ENCODE measurements around the gene IGFBP6. TPM values are rescaled to one million over a fixed set of nuclear protein-coding genes. Genes with fewer than 3 reads are reported as not detected.
"Not testable (repeated sequence)": the region's sequence is repeated elsewhere in the genome, so short reads cannot be mapped to it uniquely, and the experiment has no call there.

IGFBP6 gene
- total RNA-seq, 1 experiment from 2014 or later, result 58.0 TPM

DNA sequence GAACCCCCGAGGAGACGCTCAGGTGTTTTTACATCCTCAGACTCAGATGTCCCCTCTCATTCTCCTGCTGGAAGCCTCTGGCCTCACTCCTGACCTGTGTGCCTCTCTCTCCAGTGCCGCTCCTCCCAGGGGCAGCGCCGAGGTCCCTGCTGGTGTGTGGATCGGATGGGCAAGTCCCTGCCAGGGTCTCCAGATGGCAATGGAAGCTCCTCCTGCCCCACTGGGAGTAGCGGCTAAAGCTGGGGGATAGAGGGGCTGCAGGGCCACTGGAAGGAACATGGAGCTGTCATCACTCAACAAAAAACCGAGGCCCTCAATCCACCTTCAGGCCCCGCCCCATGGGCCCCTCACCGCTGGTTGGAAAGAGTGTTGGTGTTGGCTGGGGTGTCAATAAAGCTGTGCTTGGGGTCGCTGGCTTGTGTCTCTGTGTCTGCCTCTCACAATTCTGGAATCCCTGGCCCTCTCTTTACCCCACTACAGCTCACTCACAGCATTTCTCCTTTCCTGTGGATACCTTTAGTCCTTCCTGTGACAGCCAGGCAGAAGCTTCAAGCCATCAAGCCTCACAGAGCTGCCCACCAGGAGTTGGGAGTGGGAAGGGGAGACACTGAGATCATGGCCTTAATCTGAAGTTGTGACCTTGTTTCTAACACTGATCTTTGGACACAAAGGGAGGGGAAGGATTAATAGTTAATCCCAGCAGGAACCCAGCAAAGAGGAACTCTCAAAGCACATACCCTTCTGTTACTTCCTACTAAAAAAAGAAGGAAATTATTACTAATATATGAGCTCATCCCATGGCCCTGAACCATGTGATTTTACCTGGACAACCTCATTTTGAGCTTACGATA lies 4.7 kb downstream of the IGFBP6 start:
- no peaks in the 10 kb centered on the region for H3K36me3 ChIP-seq
- H3K27me3 ChIP-seq (replicated peaks), result no peaks in the 10 kb centered on the region
- no peaks in the 10 kb centered on the region for H3K9me3 ChIP-seq (replicated peaks)
- no peak for DNase-seq (ENCODE audit: low read depth in 1 of 2, low spot score in 2 of 2)
- H3K27ac ChIP-seq, result no peak overlapping the region
- H3K4me1 ChIP-seq (replicated peaks), result peaks cover 22% of the 10 kb centered on the region
- no peak overlapping the region for H3K4me3 ChIP-seq

GRCh38 chr12:53102883-53103807 lies 5.7 kb downstream of the IGFBP6 start, which contains the start of gene SOAT2:
Gene SOAT2 (plus strand): TSS chr12:53103486. CDS start chr12:53103578, 92 bp downstream.
- DNase-seq (ENCODE audit: low read depth in 1 of 2, low spot score in 2 of 2), result no peak
- Histone ChIP-seq H3K9me3 (replicated peaks) (no peaks in the 10 kb centered on the region), H3K4me1 (replicated peaks) (peaks cover 12% of the 10 kb centered on the region), H3K27ac (no peak within 1 kb of the TSS), H3K4me3 (no peak within 1 kb of the TSS), H3K36me3 (no peaks in the 10 kb centered on the region), H3K27me3 (replicated peaks) (no peaks in the 10 kb centered on the region)

DNA sequence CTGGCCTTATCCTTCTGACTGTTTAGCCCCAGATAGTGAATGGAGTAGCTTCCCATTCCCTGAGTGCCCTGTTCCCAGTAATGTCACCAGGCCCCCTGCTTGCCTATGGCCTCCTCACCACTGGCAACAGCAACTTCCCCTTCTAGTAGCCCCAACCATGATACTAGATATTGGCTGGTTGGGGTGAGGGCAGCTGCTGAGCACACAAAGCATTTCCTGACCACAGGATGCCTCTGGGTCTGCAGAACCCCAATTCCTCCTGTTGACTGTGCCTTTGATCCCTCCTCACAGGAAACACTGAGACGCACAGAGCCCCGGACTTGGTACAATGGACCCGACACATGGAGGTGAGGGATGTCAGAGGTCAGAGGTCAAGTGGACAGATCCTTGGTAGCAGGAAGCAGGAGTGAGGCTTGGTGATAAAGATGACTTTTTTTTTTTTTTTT lies 6.4 kb downstream of the IGFBP6 start:
- no peak for DNase-seq (ENCODE audit: low read depth in 1 of 2, low spot score in 2 of 2)
- peaks cover 4% of the 10 kb centered on the region for H3K4me1 ChIP-seq (replicated peaks)
- no peaks in the 10 kb centered on the region for H3K27me3 ChIP-seq (replicated peaks)
- no peak overlapping the region for H3K4me3 ChIP-seq
- no peaks in the 10 kb centered on the region; the same call in 1 of the 2 replicates for H3K36me3 ChIP-seq
- H3K9me3 ChIP-seq (replicated peaks), result no peaks in the 10 kb centered on the region
- no peak overlapping the region for H3K27ac ChIP-seq

- no peak overlapping the region for H3K4me3 ChIP-seq
- H3K9me3 ChIP-seq (replicated peaks), result no peaks in the 10 kb centered on the region
- no peaks in the 10 kb centered on the region; the same call in 1 of the 2 replicates for H3K36me3 ChIP-seq
- no peak overlapping the region for H3K27ac ChIP-seq
- 0 out of 2 replicates have a peak, but pooled peaks cover 3% of the 10 kb centered on the region for H3K27me3 ChIP-seq (replicated peaks)
- H3K4me1 ChIP-seq (replicated peaks), result no peaks in the 10 kb centered on the region
- no peak for DNase-seq (ENCODE audit: low read depth in 1 of 2, low spot score in 2 of 2)
These were observed 7.8 kb downstream of the IGFBP6 start for GRCh38 chr12:53105256-53105655.

- H3K36me3 ChIP-seq, result no peaks in the 10 kb centered on the region; the same call in 1 of the 2 replicates
- H3K4me1 ChIP-seq (replicated peaks), result no peaks in the 10 kb centered on the region
- H3K9me3 ChIP-seq (replicated peaks), result no peaks in the 10 kb centered on the region
- H3K27ac ChIP-seq, result no peak overlapping the region
- no peak overlapping the region for H3K4me3 ChIP-seq
- DNase-seq (ENCODE audit: low read depth in 1 of 2, low spot score in 2 of 2), result no peak
- H3K27me3 ChIP-seq (replicated peaks), result 0 out of 2 replicates have a peak, but pooled peaks cover 3% of the 10 kb centered on the region
These were observed 8.4 kb downstream of the IGFBP6 start for GRCh38 chr12:53105712-53106439.

- H3K27ac ChIP-seq, result no peak overlapping the region
- H3K4me1 ChIP-seq (replicated peaks), result no peaks in the 10 kb centered on the region
- no peak overlapping the region for H3K4me3 ChIP-seq
- 0 out of 2 replicates have a peak, but pooled peaks cover 3% of the 10 kb centered on the region for H3K27me3 ChIP-seq (replicated peaks)
- no peak for DNase-seq (ENCODE audit: low read depth in 1 of 2, low spot score in 2 of 2)
- no peaks in the 10 kb centered on the region; the same call in 1 of the 2 replicates for H3K36me3 ChIP-seq
- H3K9me3 ChIP-seq (replicated peaks), result no peaks in the 10 kb centered on the region
These were observed 9.7 kb downstream of the IGFBP6 start for GRCh38 chr12:53107122-53107521.

DNA sequence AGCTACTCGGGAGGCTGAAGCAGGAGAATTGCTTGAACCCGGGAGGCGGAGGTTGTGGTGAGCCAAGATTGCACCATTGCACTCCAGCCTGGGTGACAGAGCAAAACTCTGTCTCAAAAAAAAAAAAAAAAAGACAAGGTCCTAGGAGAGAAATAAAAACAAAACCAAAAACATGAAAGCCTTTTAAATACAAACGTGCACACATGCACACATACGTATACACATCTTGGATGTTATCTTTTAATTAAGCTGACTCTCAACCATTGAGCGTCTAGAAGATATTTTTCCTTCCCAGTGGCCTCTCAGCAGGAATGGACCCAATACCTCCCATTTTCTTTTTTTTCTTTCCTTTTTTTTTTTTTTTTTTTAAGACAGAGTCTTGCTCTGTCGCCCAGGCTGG lies 15.0 kb downstream of the IGFBP6 start:
- not testable (repeated sequence) for H3K27me3 ChIP-seq (replicated peaks)

GRCh38 chr12:53113136-53113705 lies 15.8 kb downstream of the IGFBP6 start:
- no peaks in the 10 kb centered on the region; the same call in 1 of the 2 replicates for H3K36me3 ChIP-seq
- no peak overlapping the region for H3K4me3 ChIP-seq
- H3K9me3 ChIP-seq (replicated peaks), result no peaks in the 10 kb centered on the region
- H3K4me1 ChIP-seq (replicated peaks), result no peaks in the 10 kb centered on the region
- H3K27me3 ChIP-seq (replicated peaks), result 0 out of 2 replicates have a peak, but pooled peaks cover 3% of the 10 kb centered on the region
- H3K27ac ChIP-seq, result no peak overlapping the region
- no peak for DNase-seq (ENCODE audit: low read depth in 1 of 2, low spot score in 2 of 2)

More for the DNA sequence above, 15.0 kb downstream of the IGFBP6 start:
- not testable (repeated sequence) for H3K27ac ChIP-seq; H3K4me3 ChIP-seq; DNase-seq (ENCODE audit: low read depth in 1 of 2, low spot score in 2 of 2); H3K9me3 ChIP-seq (replicated peaks); H3K36me3 ChIP-seq; H3K4me1 ChIP-seq (replicated peaks)

- H3K27me3 ChIP-seq (replicated peaks), result 0 out of 2 replicates have a peak, but pooled peaks cover 3% of the 10 kb centered on the region
- no peak for DNase-seq (ENCODE audit: low read depth in 1 of 2, low spot score in 2 of 2)
- no peak overlapping the region for H3K4me3 ChIP-seq
- no peak overlapping the region for H3K27ac ChIP-seq
- no peaks in the 10 kb centered on the region for H3K36me3 ChIP-seq
- no peaks in the 10 kb centered on the region for H3K9me3 ChIP-seq (replicated peaks)
- H3K4me1 ChIP-seq (replicated peaks), result no peaks in the 10 kb centered on the region
These were observed 16.5 kb downstream of the IGFBP6 start for GRCh38 chr12:53113951-53114350.

DNA sequence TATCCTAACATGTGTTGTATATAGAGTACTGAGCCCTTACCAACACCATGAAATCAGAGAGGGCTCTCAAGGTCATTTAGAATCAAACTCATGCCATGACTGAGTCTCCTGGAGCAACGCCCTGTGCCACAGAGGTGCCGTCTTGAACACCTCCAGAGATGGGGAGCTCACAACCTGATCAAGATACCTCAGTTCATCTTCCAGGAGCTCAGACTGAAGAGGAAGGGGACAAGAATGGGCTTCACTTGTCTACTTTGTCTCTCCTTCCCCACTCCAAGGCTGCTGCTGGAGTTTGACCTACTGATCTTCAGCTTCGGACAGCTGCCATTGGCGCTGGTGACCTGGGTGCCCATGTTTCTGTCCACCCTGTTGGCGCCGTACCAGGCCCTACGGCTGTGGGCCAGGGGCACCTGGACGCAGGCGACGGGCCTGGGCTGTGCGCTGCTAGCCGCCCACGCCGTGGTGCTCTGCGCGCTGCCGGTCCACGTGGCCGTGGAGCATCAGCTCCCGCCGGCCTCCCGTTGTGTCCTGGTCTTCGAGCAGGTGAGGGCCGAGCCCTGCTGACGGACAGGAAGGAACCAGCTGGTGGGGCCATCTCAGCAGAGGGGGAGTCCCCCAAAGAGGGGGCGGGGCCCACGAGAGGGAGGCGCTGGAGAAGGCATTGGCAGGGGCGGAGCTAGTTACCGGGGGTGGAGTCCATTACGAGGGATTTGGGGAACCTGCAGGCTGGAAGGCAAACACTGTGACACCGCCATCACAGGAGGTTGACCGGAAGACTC lies 17.8 kb downstream of the IGFBP6 start:
- Histone ChIP-seq H3K27me3 (replicated peaks) (0 out of 2 replicates have a peak, but pooled peaks cover under 1% of the 10 kb centered on the region), H3K9me3 (replicated peaks) (no peaks in the 10 kb centered on the region), H3K27ac (no peak overlapping the region), H3K4me1 (replicated peaks) (no peaks in the 10 kb centered on the region), H3K36me3 (no peaks in the 10 kb centered on the region), H3K4me3 (no peak overlapping the region)
- no peak for DNase-seq (ENCODE audit: low read depth in 1 of 2, low spot score in 2 of 2)

DNA sequence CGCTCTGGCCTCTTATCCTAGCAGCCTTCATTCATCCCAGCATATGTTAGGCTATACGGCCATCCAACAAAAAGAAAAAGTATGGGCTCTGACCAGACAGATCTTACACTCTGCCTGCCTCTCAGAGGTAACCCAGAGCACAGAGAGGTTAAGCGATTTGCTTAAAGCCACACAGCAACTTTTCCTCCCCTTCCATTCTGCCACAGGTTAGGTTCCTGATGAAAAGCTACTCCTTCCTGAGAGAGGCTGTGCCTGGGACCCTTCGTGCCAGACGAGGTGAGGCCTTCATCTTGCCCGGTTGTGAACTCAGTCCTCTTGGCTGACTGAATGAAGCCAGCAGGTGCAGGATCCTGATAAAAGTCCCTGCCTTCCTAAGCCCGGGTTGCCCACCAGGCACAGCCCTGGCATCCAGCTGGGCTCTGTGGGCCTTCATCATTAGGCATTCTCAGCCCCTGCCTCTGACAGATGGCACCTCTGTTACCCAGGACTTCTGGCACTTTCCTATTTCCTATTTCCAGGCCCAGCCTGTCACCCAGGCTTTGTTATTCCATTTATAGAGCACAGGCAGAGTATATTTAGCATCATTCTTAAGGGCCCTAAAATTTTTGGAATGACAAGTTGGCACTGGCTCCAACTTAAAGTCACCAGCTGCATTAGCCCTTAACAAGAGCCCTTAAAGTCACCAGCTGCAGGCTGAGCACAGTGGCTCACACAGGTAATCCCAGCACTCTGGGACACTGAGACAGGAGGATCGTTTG lies 18.6 kb downstream of the IGFBP6 start:
- H3K4me3 ChIP-seq, result no peak overlapping the region
- H3K27ac ChIP-seq, result no peak overlapping the region
- no peaks in the 10 kb centered on the region for H3K27me3 ChIP-seq (replicated peaks)
- no peaks in the 10 kb centered on the region for H3K9me3 ChIP-seq (replicated peaks)
- H3K4me1 ChIP-seq (replicated peaks), result no peaks in the 10 kb centered on the region
- DNase-seq (ENCODE audit: low read depth in 1 of 2, low spot score in 2 of 2), result no peak
- H3K36me3 ChIP-seq, result no peaks in the 10 kb centered on the region

All from SJSA1 (cell line).